HG02588 (cell line): ENCODE results near the gene CALN1.
"Not testable (repeated sequence)": the region's sequence is repeated elsewhere in the genome, so short reads cannot be mapped to it uniquely, and the experiment has no call there.

Experiments
- ATAC-seq: cut with Tn5 transposase; IDR thresholded peaks from one replicate; pipeline ENCODE4 v1.9.1; 2021; ENCODE audit warnings: mild to moderate bottlenecking, moderate library complexity; ENCODE audit not compliant: unreplicated experiment

Gene CALN1

DNA sequence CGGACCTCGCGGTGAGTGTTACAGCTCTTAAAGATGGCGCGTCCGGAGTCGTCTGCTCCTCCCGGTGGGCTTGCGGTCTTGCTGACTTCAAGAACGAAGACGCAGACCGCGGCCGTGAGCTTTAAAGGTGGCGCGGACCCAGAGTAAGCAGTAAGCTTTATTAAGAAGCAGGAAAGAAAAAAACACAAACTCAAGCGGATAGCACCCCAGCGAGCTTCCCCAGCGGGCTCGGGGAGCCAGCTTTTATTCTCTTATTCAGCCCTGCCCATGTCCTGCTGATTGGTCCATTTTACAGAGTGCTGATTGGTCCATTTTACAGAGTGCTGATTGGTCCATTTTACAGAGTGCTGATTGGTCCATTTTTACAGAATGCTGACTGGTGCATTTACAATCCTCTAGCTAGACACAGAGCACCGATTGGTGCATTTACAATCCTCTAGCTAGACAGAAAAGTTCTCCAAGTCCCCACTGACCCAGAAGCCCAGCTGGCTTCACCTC is at the start of gene CALN1:
Gene CALN1 (minus strand): TSS at position 218 of the 498 bp plus-strand sequence.
- ATAC-seq, result not testable (repeated sequence)

DNA sequence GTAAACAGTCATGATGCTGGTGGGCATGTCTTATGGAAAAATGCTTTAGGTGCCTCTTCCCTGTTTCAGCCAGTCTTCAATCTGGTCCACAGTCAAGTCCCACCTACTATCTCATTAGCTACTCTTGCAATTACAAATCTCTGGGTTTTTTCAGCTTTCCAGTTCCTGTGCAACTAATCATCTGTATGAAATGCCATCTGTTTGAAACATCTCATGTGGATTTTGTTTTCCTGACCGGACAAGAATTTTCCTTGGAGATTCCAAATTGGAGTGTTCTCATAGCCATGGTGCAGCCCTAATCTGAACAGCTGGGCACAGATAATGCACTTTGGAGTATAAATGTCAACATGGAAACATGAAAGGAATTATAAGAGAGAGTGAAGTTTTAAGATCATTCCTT is 41.3 kb upstream of the CALN1 start:
- no peak for ATAC-seq

DNA sequence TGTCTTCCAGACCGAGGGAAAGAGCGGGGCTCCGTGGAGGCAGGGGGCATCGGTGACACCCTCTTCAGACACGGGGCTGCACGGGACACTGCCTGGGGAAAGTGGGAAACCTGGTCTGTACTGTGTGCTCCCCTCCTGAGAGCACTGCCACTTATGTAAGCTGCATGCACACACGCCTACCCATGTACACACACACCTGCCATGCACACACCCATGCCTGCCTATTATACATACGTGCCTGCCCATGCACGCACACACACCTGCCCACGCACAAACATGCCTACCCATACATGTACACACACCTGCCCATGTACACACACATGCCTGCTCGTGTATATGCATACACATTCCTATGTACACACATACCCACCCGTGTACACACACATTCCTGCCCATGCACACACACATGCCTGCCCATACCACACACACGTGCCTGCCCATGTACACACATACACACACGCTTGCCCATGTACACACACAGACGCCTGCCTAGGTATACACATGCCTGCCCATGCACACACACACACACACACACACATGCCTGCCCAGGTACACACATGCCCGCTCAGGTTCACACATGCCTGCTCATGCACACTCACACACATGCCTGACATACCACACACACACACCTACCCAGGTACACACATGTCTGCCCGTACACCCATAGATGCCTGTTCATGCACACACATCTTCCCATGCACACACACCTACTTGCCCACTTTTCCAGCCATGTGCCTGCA is 35.5 kb upstream of the CALN1 start:
- ATAC-seq, result no peak

DNA sequence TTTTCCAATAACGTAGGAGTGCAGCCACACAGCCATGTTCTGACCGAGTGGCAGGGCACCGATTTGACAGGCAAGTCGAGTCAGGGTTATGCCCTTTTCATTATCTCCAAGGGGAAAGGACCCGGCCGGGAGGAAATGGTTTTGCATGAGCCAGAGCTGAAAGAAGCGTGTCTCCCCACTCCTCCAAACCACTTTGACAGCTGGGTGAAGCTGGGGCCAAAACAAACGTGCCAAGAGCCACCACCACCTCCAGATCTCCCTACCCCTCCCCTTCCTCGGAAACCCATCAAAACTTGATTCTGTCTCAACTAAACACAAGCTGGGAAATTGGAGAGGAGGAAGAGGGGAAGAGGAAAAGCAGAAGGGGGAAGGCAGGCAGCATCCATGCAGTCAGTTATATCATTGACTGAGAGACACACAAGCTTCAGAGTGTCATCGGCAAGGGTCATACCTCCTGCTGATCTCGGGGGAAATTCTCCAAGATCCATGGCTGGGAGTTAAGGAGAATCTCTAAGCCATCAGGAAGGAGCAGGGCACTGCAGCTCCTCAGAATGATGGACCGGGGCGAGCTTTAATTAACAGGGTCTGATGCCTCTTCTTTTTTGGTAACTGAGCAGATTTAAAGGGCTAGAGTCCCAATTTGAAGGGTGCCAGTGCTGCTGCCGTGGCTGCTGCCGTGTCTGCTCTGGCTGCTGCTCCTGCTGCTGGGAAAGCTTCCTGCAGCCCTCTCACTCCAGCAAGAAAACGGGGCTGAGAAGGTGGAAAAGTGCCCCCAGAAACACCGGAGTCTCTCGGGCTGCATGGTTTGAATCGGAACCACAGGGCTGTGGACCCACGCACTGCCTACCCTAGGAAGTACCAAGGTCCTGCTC is 34.7 kb upstream of the CALN1 start:
- no peak for ATAC-seq

DNA sequence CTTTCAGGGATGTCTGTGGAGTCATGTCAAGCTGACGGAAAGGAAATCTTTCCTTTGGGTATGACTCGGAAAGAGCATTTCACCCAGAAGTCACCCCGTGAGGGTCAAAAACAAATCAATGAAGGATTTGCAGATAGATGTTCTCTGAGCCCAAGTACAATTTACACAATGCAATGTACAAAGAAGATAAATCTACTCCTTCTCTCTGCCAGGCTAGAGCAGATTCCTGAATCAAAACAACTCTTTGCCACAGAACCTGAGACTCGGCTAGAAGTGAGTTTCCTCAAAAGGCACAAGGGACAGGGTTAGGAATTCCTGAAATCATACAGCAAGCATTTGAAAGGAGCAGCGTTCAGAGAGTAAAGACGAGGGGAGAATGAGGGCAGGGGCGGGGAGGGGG is 34.0 kb upstream of the CALN1 start:
- no peak for ATAC-seq

DNA sequence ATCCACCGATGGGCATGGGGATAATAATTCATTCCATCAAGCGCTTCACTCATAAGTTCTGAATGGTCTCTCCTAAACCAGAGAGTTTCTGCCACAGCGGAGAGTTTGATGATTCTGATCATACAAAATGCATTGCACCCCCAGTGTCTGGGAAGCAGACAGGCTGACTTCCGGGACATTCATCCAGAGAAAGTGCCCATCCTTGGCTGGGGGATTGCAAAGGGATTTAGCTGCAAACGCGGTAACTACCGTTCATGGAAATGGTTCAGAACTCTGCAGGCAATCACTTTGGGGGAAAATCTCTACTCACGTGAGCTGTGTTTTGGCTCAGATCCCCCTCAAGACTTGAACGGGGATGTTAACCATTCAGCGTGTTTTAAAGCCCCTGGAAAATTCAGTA is 33.4 kb upstream of the CALN1 start:
- no peak for ATAC-seq

DNA sequence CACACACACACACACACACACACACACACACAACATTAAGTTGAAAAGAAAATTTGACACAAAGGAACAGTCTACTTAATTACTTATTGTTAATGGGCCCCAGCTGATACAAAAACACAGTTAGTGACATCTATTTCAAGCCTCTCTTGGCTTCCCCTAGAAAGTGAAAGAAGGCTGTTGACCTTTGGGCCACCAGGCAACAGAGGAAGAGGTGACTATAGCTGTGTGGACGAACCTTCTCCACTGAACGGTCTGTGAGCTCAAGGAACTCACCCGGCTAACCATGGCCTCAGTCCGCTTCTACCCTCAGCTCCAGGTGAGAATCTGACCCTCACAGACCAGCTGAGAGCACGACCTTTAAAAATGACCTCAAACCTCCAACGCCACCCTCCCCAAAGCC is 32.9 kb upstream of the CALN1 start:
- ATAC-seq, result no peak

DNA sequence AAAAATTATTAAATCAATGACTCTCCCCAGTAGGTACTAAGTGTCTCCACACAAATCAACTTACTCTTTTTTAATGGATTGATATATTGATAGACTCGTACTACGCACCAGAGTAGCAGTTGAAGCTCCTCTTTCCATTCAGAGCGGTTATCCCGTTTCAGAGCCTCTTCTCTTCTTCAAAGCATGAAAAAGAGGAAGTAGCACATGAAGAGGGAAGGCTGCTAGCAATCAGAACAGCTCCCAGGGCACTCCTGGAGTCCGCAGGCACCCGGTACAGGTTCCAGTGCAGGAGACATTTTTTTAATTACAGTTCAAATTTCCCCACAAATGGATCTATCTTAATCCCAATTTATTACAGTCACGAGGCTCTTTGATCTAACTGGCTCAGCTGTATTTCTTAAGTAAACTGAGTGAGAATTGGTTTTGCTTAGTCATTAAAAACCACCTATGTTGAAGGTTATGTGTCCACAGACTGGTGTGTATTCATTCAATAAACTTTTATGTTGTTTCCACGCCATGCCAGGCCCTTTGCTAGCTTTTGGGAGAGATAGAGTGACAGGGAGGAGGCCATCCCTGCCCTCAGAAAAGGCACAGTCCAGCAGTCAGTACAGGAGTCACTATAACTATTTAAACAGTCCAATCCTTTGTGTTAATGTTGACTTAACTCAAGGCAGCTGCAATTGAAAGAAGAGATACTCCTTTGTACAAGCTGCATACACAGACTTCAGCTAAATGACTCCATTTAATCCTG is 32.1 kb upstream of the CALN1 start:
- no peak for ATAC-seq

DNA sequence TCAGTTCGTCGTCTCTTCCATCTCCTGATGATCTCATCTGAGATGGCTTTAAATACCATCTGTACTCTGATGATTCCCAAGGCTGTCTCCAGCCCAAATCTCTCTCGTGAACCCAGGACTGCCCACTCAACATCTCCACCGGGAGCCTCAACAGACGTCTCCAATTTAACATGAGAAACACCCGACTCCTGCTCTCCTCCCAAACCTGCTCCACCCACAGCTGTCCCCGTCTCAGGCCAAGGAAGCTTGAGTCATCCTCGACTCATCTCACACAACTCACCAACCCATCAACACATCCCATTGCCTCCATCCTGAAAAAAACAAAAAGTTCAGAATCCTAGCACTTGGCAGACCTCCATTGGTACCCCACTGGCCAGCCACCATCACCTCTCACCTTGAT is 29.7 kb upstream of the CALN1 start:
- ATAC-seq, result no peak

DNA sequence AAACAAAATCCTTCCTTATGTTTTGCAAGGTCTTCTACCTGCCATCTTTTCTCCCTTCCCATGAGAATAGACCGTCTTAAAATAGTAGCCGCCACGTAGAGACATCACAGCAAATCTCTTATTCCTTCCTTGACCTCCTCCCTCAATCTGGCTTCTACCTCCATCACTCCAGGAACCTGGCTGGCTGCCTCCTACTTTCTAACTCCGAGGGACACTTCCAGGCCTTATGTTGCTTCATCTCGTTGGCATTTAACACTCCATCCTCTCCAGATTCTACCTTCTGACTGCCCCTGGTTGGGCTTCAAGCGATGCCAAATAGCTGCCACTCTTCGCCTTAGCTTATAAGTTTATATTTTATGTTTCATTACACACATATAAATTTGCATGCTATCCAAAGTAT is 26.4 kb upstream of the CALN1 start:
- no peak for ATAC-seq

DNA sequence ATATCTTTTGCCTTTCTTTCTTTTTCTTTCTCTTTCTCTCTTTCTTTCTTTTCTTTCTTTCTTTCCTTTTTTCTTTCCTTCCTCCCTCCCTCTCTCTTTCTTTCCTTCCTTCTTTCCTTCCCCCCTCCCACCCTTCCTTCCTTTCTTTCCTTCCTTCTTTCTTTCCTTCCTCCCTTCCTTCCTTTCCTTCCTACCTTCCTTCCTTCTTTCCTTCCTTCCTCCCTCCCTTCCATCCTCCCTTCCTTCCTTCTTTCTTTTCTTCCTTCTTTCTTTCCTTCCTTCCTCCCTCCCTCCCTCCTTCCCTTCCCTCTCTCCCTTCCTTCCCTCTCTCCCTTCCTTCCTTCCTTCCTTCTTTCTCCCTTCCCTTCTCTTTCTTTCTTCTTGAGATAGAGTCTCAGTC is 25.5 kb upstream of the CALN1 start:
- no peak for ATAC-seq

DNA sequence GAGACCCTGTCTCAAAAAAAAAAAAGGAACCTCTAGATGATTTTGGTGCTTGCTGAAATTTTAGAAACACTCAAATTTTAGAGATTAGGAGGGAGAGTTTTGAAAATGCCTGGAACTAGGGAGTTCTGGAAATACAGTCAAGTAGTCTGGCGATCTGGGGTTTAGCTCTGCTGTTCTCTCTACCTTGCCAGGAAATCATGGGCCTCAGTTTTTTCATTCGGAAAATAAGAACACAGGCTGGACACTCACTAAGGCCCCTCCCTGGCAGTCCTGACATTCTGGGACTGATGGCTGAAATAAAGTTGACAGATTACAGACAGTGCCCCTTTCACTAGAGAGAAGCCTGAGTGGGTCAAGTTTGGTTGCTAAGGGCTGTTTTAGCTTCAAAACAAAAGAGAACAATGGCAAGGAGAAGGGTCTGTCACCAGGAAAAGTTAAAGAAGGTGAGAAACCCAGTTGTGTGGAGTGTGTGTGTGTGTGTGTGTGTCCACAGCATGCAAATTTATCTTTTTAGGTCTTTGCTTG is 25.0 kb upstream of the CALN1 start:
- ATAC-seq, result no peak

DNA sequence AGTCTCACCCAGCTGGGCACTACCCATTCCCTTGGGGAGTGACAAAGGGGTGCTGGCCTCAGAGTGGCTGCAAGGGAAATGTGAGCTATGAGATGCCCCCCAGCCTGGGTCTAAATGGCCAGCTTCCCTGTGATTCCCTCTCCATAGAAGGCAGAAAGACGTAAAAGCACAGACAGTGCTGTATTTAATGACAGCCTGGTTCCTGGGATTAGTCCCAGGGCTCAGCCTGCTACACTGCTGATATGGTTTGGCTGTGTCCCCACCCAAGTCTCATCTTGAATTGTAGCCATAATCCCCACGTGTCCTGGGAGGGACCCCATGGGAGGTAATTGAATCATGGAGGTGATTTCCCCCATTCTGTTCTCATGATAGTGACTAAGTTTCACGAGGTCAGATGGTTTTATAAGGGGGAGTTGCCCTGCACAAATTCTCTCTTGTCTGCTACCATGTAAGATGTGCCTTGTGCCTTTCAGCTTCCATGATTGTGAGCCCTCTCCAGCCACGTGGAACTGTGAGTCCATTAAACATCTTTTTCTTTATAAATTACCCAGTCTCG is 23.9 kb upstream of the CALN1 start:
- no peak for ATAC-seq

DNA sequence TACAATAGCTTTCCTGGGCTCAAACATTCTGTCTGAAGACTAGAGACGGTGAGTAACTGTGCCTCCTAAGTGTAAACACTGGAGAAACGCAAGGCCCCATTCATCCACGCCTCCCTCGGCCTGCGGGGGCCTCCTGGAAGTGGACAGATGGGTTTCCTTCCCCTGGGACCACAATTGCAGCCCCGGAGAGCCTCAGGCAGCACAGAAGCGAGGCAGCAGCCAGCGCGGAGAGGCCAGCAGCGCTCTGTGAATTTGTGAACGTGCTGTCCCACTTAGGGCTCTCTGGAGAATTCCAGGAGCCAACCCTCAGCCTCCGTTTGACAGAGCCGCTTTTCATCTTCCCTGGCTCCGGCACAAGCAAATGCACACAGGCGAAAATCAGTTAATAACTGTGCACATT is 23.2 kb upstream of the CALN1 start:
- ATAC-seq, result no peak

DNA sequence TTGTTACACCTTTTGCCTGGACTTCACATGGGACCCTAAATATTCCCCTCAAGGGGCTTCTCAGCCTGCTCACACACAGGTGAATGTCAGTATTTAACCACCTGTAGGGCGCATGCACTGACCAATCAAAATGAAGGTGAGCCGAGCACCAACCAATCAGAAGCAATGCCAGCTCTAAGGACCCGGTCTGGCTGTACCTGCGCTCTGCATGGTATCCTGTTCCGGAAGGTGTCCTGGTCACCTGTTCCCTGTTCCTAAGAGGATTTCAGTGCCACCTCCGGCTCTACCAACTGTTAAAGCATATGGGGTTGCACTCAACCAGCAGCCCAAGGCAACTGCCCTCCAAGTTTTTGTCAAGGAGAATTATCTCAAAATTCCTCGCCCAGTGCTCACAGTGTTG is 18.4 kb upstream of the CALN1 start:
- no peak for ATAC-seq

DNA sequence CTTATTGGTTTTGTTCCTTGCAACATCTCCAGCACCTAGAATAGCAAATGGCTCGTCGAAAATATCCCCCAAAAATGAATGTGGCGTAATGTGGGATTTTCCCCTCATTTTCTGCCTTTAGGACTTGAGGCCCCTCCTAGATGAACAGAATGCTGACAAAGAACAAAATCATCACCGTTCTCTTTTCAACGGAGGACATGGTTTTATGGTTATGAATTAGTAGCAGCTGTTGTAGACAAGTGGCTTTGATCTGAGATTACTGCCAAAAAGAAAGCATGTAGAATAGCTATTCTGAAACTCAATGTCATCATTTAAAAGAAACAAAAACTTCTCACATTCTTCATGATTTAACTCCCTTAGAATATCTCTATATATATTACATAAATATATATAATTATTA is 17.2 kb upstream of the CALN1 start:
- no peak for ATAC-seq

DNA sequence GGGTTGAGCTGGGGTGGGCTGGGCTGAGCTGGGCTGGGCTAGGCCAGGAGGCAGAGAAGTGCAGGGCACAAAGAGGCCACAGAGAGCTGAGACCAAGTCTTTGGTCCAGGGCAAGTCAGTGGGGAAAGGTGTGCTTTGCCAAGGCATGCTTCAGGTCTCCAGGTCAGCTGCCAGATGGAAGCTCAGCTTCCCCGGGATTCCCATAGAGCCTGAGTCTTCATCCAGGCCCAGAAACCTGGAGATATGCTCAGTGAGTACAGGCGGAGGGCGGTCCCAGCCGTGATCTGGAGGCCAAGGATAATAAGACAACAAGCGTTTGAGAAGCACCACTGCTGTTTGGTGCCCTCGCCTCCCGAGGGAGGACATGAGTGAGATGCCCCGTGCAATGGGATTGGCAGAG is 4.7 kb upstream of the CALN1 start:
- no peak for ATAC-seq

DNA sequence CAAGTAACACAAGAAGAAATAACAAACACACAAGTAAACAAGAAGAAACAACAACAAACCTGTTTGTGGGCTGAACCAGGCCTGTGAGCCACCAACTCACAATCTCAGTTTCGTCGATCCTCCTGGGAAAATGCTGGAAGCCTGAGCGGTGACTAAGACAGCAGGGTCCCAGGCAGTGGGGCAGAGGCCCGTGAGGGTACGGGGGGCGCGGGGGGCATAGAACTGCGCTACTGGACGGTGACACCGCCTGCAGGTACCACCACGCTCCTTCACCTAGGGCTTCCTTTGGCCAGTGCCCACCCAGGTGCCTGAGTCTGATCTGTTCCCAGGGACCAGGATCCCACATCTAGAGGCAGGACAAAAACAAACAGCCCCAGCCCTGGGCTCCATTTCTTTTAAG is 3.4 kb upstream of the CALN1 start:
- no peak for ATAC-seq

DNA sequence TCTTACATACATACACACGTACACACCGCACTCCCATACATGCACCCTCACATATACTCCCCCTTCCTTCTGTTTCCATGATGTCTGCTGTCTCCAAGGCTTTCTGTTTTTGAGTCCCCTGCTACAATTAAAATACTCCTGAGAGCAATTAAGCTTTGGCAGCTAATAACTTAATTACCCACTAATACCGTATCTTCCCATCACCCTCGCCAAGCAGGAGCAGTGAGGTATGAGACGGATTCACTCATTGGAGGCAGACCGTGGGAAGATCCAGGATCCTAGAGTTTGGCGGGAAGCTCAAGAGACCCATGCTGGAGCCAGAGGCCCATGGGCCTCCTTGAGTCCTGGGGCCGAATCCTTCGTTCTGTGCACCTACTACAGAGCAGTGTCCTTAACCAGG is 1.7 kb upstream of the CALN1 start:
- ATAC-seq, result no peak

DNA sequence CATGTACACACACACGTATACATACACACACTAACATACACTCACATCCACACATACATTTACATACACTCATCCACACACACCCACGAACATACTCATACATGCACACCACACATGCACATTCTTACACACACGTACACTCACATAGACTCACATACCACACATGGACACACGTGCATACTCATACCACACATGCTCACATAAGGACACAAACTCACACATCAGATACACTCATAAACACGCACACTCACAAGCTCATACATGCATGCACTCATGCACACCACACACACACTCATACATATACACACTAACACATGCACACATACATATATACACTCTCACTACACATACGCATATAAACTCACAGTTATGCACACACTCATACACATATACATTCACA is 1.2 kb upstream of the CALN1 start:
- no peak for ATAC-seq

DNA sequence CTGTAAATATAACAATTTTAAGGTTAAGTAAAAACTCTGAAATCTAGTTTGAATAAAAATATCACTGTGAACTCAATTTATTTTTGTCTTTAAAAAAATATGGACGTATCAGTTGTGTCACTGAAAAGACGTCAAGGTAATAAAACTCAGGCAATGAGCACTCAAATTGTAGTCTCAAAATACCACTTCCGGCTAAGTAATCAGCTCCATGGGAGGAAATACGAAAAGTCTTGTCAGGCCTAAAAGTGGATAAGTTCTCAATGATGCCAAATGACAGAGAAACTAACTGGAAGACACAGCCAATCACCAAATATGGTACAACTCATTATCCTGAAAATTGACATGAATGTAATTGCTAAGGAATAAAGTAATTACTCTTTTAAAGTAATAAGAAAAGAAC is 719 bp downstream of the CALN1 start:
- no peak for ATAC-seq
